Endothelial cell of umbilical vein (primary cell): ENCODE results near the gene TSPEAR.

ENCODE experiments used
- EZH2 ChIP-seq: IDR thresholded peaks from 2 replicates; pipeline ENCODE4 v1.6.1; 2012; ENCODE audit warnings: borderline replicate concordance, low read depth, mild to moderate bottlenecking, moderate library complexity, low read length, inconsistent platforms; ENCODE audit not compliant: severe bottlenecking
- FOS ChIP-seq: IDR thresholded peaks from 2 replicates; pipeline ENCODE4 v1.6.1; 2011; ENCODE audit warnings: mild to moderate bottlenecking, low read length, moderate library complexity, borderline replicate concordance; ENCODE audit not compliant: insufficient read depth
- JUN ChIP-seq: IDR thresholded peaks from 2 replicates; pipeline ENCODE4 v1.6.1; 2011; ENCODE audit warnings: borderline replicate concordance, low read depth; ENCODE audit not compliant: insufficient read length, insufficient read depth
- MAX ChIP-seq: IDR thresholded peaks from 2 replicates; pipeline ENCODE4 v1.6.1; 2011; ENCODE audit not compliant: insufficient read depth, insufficient read length
- MYC ChIP-seq: IDR thresholded peaks from one replicate; pipeline ENCODE4 v1.6.1; 2011; ENCODE audit warnings: mild to moderate bottlenecking, low read depth, low read length
- POLR2A ChIP-seq: IDR thresholded peaks from 2 replicates; pipeline ENCODE4 v1.6.1; 2012; ENCODE audit warnings: low read depth, mild to moderate bottlenecking, control low read depth, low read length
- POLR2AphosphoS5 ChIP-seq: IDR thresholded peaks from 2 replicates; pipeline ENCODE4 v1.6.1; 2012; ENCODE audit warnings: low read depth, mild to moderate bottlenecking, control low read depth, low read length, moderate library complexity; ENCODE audit not compliant: insufficient read depth
- TF ChIP-seq, protein P1 (sequence below), 2 donors: IDR thresholded peaks; 1 replicate in 1 of 2; 2 replicates in 1 of 2; pipeline ENCODE4 v1.5.1; 2011; ENCODE audit warnings: low read length in 2 of 2, mild to moderate bottlenecking in 2 of 2, moderate library complexity in 2 of 2, control low read depth in 1 of 2, inconsistent platforms in 1 of 2, low read depth in 1 of 2; ENCODE audit not compliant: insufficient read depth in 1 of 2; ENCODE audit errors: extremely low read depth in 1 of 2

DNA sequence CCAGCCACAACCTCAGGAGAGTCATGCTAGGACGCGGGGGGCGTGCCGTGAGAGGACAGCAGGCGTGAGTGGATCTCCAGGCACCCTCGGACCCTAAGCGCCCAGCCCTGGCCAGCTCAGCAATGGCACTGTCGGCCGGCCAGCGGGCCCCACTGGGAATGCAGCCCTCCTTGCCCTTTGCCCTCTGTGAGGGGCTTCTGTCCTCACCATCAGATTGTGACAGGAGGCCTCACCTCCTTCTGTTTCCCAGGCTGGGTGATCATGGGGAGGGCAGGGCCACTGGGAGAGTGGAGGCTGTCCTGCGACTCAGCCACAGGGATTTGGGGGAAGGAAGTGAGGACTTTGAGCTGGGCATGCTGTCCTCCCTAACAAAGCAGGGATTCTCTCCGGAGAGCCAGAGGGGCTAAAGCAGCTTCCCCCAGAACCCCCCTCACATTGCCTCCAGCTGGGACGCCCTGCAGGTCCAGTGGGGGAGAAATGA, 262.7 kb downstream of the TSPEAR start:
- TF ChIP-seq, protein P1, sequence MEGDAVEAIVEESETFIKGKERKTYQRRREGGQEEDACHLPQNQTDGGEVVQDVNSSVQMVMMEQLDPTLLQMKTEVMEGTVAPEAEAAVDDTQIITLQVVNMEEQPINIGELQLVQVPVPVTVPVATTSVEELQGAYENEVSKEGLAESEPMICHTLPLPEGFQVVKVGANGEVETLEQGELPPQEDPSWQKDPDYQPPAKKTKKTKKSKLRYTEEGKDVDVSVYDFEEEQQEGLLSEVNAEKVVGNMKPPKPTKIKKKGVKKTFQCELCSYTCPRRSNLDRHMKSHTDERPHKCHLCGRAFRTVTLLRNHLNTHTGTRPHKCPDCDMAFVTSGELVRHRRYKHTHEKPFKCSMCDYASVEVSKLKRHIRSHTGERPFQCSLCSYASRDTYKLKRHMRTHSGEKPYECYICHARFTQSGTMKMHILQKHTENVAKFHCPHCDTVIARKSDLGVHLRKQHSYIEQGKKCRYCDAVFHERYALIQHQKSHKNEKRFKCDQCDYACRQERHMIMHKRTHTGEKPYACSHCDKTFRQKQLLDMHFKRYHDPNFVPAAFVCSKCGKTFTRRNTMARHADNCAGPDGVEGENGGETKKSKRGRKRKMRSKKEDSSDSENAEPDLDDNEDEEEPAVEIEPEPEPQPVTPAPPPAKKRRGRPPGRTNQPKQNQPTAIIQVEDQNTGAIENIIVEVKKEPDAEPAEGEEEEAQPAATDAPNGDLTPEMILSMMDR (IDR thresholded peaks at IDR 0.05; ENCODE audit: extremely low read depth in 1 of 2, insufficient read depth in 1 of 2, low read depth in 1 of 2, low read length in 2 of 2): no peak
- no peak for TF ChIP-seq POLR2AphosphoS5
- TF ChIP-seq MAX: no peak
- TF ChIP-seq JUN: no peak
- TF ChIP-seq POLR2A: no peak
- no peak for TF ChIP-seq EZH2
- TF ChIP-seq FOS: no peak
- no peak for TF ChIP-seq MYC
